PC-3 (cell line): ENCODE data around the gene AIG1.

Experiments
- CTCF ChIP-seq: fragments of 300-600 bp; sonication (generic); conservative IDR thresholded peaks from 2 replicates; pipeline ENCODE4 v1.5.1; 2017; ENCODE audit warnings: antibody characterized with exemption, low read depth, mild to moderate bottlenecking, low read length
- EZH2 ChIP-seq: fragments of 300-600 bp; sonication (generic); IDR thresholded peaks from one replicate; pipeline ENCODE4 v1.6.1; 2017; ENCODE audit warnings: antibody characterized with exemption, mild to moderate bottlenecking, low read length; ENCODE audit not compliant: unreplicated experiment
- EZH2phosphoT487 ChIP-seq: fragments of 300-600 bp; sonication (generic); IDR thresholded peaks from 2 replicates; pipeline ENCODE4 v1.6.1; 2018; ENCODE audit warnings: mild to moderate bottlenecking, antibody characterized with exemption, low read length, borderline replicate concordance

GRCh38 chr6:143107911-143108761 lies 47.4 kb downstream of the AIG1 start:
- TF ChIP-seq CTCF (no peak), EZH2 (no peak), EZH2phosphoT487 (no peak)
